GM06990 (cell line): ENCODE data around the gene FBXL13.

Experiments used
- DNase-seq: peaks from one replicate; pipeline ENCODE4 v3.0.0-alpha.2; 2011; ENCODE audit not compliant: insufficient read length; ENCODE audit errors: extremely low read depth
- H3K27me3 ChIP-seq: replicated peaks from 2 replicates; pipeline ENCODE4 v1.6.0; 2011; ENCODE audit warnings: low read length; ENCODE audit not compliant: control insufficient read depth, insufficient read depth
- H3K36me3 ChIP-seq: 2 replicates; pipeline ENCODE4 v1.5.1; 2011; ENCODE audit warnings: low read length; ENCODE audit not compliant: control insufficient read depth, insufficient read depth
- H3K4me3 ChIP-seq: replicated peaks from 2 replicates; pipeline ENCODE4 v1.5.1; 2011; ENCODE audit warnings: low read depth, mild to moderate bottlenecking, control low read depth, low read length
- CTCF ChIP-seq: IDR thresholded peaks from 2 replicates; pipeline ENCODE4 v1.5.1; 2011; ENCODE audit warnings: low read length, control low read depth, mild to moderate bottlenecking, inconsistent platforms; ENCODE audit not compliant: insufficient read depth, poor library complexity, severe bottlenecking

FBXL13 gene

GRCh38 chr7:103074519-103075336 lies at the start of gene FBXL13, which contains the start of gene ARMC10:
FBXL13 (minus strand) TSS chr7:103074796.
ARMC10 (plus strand) TSS chr7:103075140; CDS start chr7:103075273, 133 bp downstream.
- H3K27me3 ChIP-seq = no peaks in the 10 kb centered on the region
- H3K4me3 ChIP-seq = peak within 1 kb of the TSS; percentile 90
- no peak for TF ChIP-seq CTCF
- DNase-seq = peak; percentile 93
- no peaks in the 10 kb centered on the region for H3K36me3 ChIP-seq

DNA sequence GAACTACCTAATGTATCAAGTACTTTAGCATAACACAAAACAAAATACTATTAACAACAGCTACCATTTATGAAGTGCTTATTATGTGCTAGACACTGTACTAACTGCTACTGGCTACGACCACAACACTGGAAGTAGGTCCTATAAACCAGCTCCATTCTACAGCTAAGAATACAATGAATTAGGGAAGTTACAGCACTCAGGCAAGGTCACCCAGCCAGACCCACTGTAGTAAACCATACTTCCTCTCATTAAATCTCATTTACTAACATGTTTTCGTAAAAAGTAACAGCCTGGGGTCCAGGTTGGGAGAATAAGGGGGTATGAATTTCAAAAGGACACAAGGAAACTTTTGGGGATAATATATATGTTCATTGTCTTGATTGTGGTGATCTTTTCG lies 48.9 kb upstream of the FBXL13 start:
- no peak for TF ChIP-seq CTCF
- Histone ChIP-seq H3K4me3 (no peak overlapping the region), H3K27me3 (no peaks in the 10 kb centered on the region), H3K36me3 (peaks cover 5% of the 10 kb centered on the region)
- no peak for DNase-seq

GRCh38 chr7:103121641-103122040 lies 47.0 kb upstream of the FBXL13 start:
- H3K36me3 ChIP-seq = peaks cover 3% of the 10 kb centered on the region
- no peak overlapping the region for H3K4me3 ChIP-seq
- DNase-seq = no peak
- H3K27me3 ChIP-seq = no peaks in the 10 kb centered on the region
- TF ChIP-seq CTCF = no peak

GRCh38 chr7:103120362-103120761 lies 45.8 kb upstream of the FBXL13 start:
- Histone ChIP-seq H3K36me3 (peaks cover 2% of the 10 kb centered on the region), H3K27me3 (no peaks in the 10 kb centered on the region), H3K4me3 (no peak overlapping the region)
- no peak for DNase-seq
- no peak for TF ChIP-seq CTCF

DNA sequence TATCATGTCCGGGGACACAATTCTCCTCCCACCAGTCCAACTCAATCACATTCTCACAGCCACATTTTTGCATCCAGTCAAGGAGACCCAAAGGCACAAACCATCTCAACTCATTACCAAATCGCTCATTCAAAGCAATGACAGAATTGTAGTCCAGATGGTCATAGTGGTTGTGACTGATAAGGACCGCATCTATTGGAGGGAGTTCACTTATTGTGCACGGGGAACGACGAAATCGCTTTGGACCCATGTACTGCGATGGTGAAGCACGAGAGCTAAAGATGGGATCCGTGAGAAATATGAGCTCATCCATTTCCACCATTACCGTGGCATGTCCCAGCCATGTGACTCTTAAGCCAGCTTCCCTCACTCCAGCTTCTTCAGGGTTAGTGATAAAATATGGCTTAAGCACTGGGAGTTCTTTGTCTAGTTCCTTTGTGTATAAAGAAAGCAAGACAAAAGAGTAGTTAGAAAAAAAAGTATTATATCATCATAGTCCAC lies 45.2 kb upstream of the FBXL13 start:
- H3K36me3 ChIP-seq = peaks cover 2% of the 10 kb centered on the region

More for the DNA sequence above, 45.2 kb upstream of the FBXL13 start:
- no peak overlapping the region for H3K4me3 ChIP-seq
- no peaks in the 10 kb centered on the region for H3K27me3 ChIP-seq
- no peak for DNase-seq
- no peak for TF ChIP-seq CTCF
